AG04449 (cell line): ENCODE data around the gene TMEM87B.

ENCODE experiments used
- CTCF ChIA-PET: fragments of 350-600 bp; formaldehyde crosslinking; extraction: SDS; loops from one replicate; lab custom pipeline; 2021; ENCODE audit warnings: antibody characterized with exemption; lab: Yijun Ruan, JAX
- POLR2A ChIA-PET: fragments of 400-600, 350-600 bp; formaldehyde crosslinking; extraction: SDS; loops from one replicate; lab custom pipeline; 2020; ENCODE audit warnings: antibody characterized with exemption, inconsistent platforms; lab: Yijun Ruan, JAX
- DNase-seq: peaks from one replicate; pipeline ENCODE4 v3.0.0-alpha.2; 2010; ENCODE audit warnings: low read depth, low spot score
- H3K4me3 ChIP-seq: 2 replicates; pipeline ENCODE4 v1.5.1; 2011; ENCODE audit warnings: low read depth, mild to moderate bottlenecking, control low read depth, low read length
- TF ChIP-seq, protein P1 (sequence below): IDR thresholded peaks from one replicate; pipeline ENCODE4 v1.5.1; 2011; ENCODE audit warnings: mild to moderate bottlenecking, moderate library complexity, low read length, control low read depth, inconsistent platforms; ENCODE audit not compliant: insufficient read depth; ENCODE audit errors: missing control alignments

TMEM87B gene

DNA sequence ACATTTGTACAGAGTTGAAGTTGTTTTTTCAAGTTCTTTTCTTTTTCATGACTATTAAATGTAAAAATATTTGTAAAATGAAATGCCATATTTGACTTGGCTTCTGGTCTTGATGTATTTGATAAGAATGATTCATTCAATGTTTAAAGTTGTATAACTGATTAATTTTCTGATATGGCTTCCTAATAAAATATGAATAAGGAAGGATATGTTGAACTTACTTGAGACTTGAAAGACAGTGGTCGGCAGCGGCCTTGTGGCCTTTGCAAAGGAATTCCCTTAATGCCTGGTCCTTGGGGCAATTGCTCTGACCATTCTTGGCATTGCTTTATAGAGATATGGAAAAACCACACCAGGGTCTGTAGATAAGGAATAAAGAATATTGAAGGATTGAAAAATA lies 25.9 kb upstream of the TMEM87B start:
- ChIA-PET POLR2A (no interaction called here), CTCF (interaction anchor here (2.2 kb wide), 1 partner anchor 18 kb away, joined by 11 read pairs; no protein-coding TSS in a partner anchor)
- TF ChIP-seq, protein P1, sequence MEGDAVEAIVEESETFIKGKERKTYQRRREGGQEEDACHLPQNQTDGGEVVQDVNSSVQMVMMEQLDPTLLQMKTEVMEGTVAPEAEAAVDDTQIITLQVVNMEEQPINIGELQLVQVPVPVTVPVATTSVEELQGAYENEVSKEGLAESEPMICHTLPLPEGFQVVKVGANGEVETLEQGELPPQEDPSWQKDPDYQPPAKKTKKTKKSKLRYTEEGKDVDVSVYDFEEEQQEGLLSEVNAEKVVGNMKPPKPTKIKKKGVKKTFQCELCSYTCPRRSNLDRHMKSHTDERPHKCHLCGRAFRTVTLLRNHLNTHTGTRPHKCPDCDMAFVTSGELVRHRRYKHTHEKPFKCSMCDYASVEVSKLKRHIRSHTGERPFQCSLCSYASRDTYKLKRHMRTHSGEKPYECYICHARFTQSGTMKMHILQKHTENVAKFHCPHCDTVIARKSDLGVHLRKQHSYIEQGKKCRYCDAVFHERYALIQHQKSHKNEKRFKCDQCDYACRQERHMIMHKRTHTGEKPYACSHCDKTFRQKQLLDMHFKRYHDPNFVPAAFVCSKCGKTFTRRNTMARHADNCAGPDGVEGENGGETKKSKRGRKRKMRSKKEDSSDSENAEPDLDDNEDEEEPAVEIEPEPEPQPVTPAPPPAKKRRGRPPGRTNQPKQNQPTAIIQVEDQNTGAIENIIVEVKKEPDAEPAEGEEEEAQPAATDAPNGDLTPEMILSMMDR, result no peak
- H3K4me3 ChIP-seq, result no peak overlapping the region
- no peak for DNase-seq

DNA sequence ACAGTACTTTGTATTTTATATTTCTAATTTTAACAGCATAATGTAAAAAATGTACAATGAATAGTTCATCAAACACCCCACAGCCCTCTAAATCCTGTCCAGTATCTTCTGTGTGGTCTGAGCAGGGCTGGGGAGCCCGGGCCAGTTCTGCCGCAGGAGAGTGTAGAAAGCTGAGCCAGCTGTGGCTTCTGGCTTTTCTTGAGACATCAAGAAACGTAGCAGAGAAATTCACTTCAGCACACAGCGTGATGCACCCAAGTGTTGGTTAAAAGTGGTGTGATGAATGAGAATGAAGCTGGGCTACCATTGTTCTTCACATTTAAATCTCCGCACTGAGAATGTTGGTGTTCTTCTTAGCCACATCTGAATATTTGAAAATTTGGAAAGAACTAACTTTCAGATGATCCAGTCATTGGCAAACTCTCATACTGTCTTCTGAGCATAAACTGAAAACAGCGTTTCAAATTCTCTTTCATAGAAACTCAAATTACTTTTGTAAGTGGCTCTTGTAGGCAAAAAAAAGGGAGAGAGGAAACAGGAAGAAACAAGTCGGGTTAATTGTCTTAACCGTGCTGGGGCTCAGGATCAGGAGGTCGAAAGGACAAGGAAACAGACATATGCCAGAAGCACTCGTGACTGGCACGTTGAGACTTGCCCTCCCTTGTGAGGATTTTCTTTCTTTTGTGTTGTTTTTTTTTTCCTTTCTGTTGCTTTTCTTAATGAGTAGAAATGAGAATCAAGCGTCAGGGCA lies 23.4 kb upstream of the TMEM87B start:
- no peak for DNase-seq

DNA sequence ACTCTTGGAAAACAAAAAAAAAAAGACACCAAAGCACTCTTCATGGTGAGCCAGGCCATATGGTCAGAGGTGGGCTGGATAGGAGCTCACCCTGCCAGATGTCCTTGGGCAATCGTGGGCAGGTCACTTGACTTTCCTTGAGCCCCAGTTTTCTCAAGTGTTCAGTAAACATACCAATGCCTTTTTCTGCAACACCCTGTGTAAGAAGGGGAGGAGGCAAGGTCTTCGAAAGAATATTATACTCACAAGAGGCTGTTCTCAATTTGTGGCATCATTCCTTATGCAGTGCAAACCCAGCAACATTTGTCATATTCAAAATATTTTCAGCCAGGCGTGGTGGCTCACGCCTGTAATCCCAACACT lies 22.9 kb upstream of the TMEM87B start:
- ChIA-PET POLR2A (no interaction called here), CTCF (interaction anchor here (1.4 to 1.6 kb wide), 2 partner anchors 15 to 18 kb away, joined by 5 to 6 read pairs; no protein-coding TSS in a partner anchor)
- TF ChIP-seq, protein P1, result no peak
- no peak overlapping the region for H3K4me3 ChIP-seq
- DNase-seq, result no peak

More for the DNA sequence above, 23.4 kb upstream of the TMEM87B start:
- POLR2A ChIA-PET, result no interaction called here
- CTCF ChIA-PET, result interaction anchor here (1.0 to 2.2 kb wide), 3 partner anchors 16 to 144 kb away, joined by 3 to 11 read pairs (median 3); no protein-coding TSS in a partner anchor
- no peak overlapping the region for H3K4me3 ChIP-seq
- TF ChIP-seq, protein P1, result no peak

GRCh38 chr2:112032689-112033465 lies 22.2 kb upstream of the TMEM87B start:
- no peak for DNase-seq
- ChIA-PET CTCF (interaction anchor here (0.6 to 1.6 kb wide), 4 partner anchors 15 to 1383 kb away, joined by 3 to 6 read pairs (median 4); no protein-coding TSS in a partner anchor), POLR2A (no interaction called here)
- no peak overlapping the region for H3K4me3 ChIP-seq
- TF ChIP-seq, protein P1, result no peak

- DNase-seq, result no peak
- no peak overlapping the region for H3K4me3 ChIP-seq
- ChIA-PET POLR2A (no interaction called here), CTCF (interaction anchor here (1.4 to 1.6 kb wide), 3 partner anchors 14 to 146 kb away, joined by 4 to 6 read pairs (median 5); no protein-coding TSS in a partner anchor)
- TF ChIP-seq, protein P1, result no peak
Measured at GRCh38 chr2:112033600-112033999, 21.5 kb upstream of the TMEM87B start.

DNA sequence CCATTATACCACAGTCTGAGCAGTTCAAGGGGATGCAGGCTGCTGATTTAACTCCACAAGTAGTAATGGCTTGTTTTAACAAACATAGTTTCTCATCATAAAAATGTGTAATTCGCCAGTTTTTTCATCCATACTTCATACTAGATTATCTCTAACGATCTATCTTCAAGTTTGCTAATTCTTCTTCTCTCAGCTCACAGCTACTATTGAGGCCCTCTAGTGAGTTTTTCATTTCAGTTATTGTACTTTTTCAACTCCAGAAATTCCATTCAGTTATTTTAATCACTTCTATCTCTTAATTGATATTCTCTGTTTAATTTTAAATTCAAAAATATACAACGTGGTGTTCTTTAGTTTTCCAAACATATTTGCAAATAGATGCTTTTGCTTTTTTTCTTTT lies 20.1 kb upstream of the TMEM87B start:
- POLR2A ChIA-PET, result no interaction called here
- TF ChIP-seq, protein P1, result no peak
- CTCF ChIA-PET, result interaction anchor here (1.0 kb wide), 1 partner anchor 16 kb away, joined by 4 read pairs; no protein-coding TSS in a partner anchor
- H3K4me3 ChIP-seq, result no peak overlapping the region
- DNase-seq, result no peak
